ENCODE measurements around the gene BANK1.

- TF ChIP-seq CTCF (IDR thresholded peaks at IDR 0.05): no peak
- no peak for TF ChIP-seq POLR2AphosphoS5 (IDR thresholded peaks at IDR 0.05; ENCODE audit: low read depth, low read length)
- no peak for TF ChIP-seq REST (IDR thresholded peaks at IDR 0.05; ENCODE audit: insufficient read depth in 1 of 2, low read depth in 2 of 2, low read length in 1 of 2)
- no peak for TF ChIP-seq SIN3A (IDR thresholded peaks at IDR 0.05; ENCODE audit: borderline replicate concordance, insufficient read depth, low read depth, low read length)
- TF ChIP-seq TCF7L2 (IDR thresholded peaks at IDR 0.05; ENCODE audit: low read depth, low read length): no peak
These were observed 95.0 kb downstream of the BANK1 start for GRCh38 chr4:101885574-101885973.

All from Panc1 (cell line).